Suprapubic skin (tissue), 4 donors: ENCODE data around the gene LRP3. TPM values are rescaled to one million over a fixed set of nuclear protein-coding genes. Genes with fewer than 3 reads are reported as not detected.

Source experiments
- DNase-seq, 2 donors: peaks; one replicate each; pipeline ENCODE4 v3.0.0-alpha.2; 2019; ENCODE audit warnings: low spot score in 2 of 2
- H3K27ac ChIP-seq: fragments of 200-600 bp; sonication (generic); one replicate; pipeline ENCODE4 v1.5.1; 2019
- H3K27me3 ChIP-seq: fragments of 200-600 bp; sonication (generic); one replicate; pipeline ENCODE4 v1.5.1; 2019
- H3K36me3 ChIP-seq: fragments of 200-600 bp; sonication (generic); one replicate; pipeline ENCODE4 v1.5.1; 2019
- H3K4me1 ChIP-seq: fragments of 200-600 bp; sonication (generic); one replicate; pipeline ENCODE4 v1.5.1; 2019
- H3K4me3 ChIP-seq: fragments of 200-600 bp; sonication (generic); one replicate; pipeline ENCODE4 v1.5.1; 2019; ENCODE audit warnings: mild to moderate bottlenecking
- H3K9me3 ChIP-seq: fragments of 200-600 bp; sonication (generic); one replicate; pipeline ENCODE4 v1.5.1; 2019
- CTCF ChIP-seq, 2 donors: fragments of 200-600 bp in 1 of 2; fragments of 450-650 bp in 1 of 2; sonication (generic) in 1 of 2; IDR thresholded peaks; one replicate each; pipeline ENCODE4 v1.5.1; 2016 to 2019; ENCODE audit warnings: antibody characterized with exemption in 2 of 2, mild to moderate bottlenecking in 1 of 2, moderate library complexity in 1 of 2
- EP300 ChIP-seq: sonication (generic); formaldehyde crosslinking; IDR thresholded peaks from one replicate; pipeline ENCODE4 v1.6.1; 2017; ENCODE audit warnings: antibody characterized with exemption
- POLR2A ChIP-seq, 2 donors: fragments of 450-650 bp; IDR thresholded peaks; one replicate each; pipeline ENCODE4 v1.6.1; 2017; ENCODE audit warnings: antibody characterized with exemption in 2 of 2, mild to moderate bottlenecking in 2 of 2, moderate library complexity in 2 of 2
- POLR2AphosphoS5 ChIP-seq, 3 donors: sonication (generic); formaldehyde crosslinking; IDR thresholded peaks; one replicate each; pipeline ENCODE4 v1.6.1; 2017; ENCODE audit warnings: antibody characterized with exemption in 3 of 3
- WGBS: methylation state at CpG from one replicate; pipeline ENCODE4 v1.1.5; 2018; 5-methylcytosine and 5-hydroxymethylcytosine counted together
- total RNA-seq, 4 donors: library from RNA; depleted of rRNA; stranded (reverse); fragments of >200 nt; gene quantifications; one replicate each; pipeline ENCODE4 v1.1.0, GENCODE V29; 2016

LRP3 gene
- total RNA-seq, 4 donors from 2014 or later, result 9.8 to 17.1 (median 14.0) TPM

- TF ChIP-seq CTCF (IDR thresholded peaks at IDR 0.05), result no peak
- no peak for TF ChIP-seq POLR2AphosphoS5 (IDR thresholded peaks at IDR 0.05)
- TF ChIP-seq EP300, result no peak
- TF ChIP-seq POLR2A (IDR thresholded peaks at IDR 0.05), result no peak
- no peaks in the 10 kb centered on the region for H3K4me1 ChIP-seq
- peaks cover 48% of the 10 kb centered on the region for H3K36me3 ChIP-seq
- no peak overlapping the region for H3K4me3 ChIP-seq
- H3K9me3 ChIP-seq, result no peaks in the 10 kb centered on the region
- DNase-seq, result no peak
- no peaks in the 10 kb centered on the region for H3K27me3 ChIP-seq
- H3K27ac ChIP-seq, result no peak overlapping the region
- WGBS, result 92% methylated on average over 17 of the region's 38 CpGs
Observed at GRCh38 chr19:33206261-33207039, 12.3 kb downstream of the LRP3 start.

- Histone ChIP-seq H3K27ac (no peak overlapping the region), H3K27me3 (no peaks in the 10 kb centered on the region), H3K9me3 (no peaks in the 10 kb centered on the region), H3K4me3 (no peak overlapping the region), H3K36me3 (peaks cover 48% of the 10 kb centered on the region), H3K4me1 (no peaks in the 10 kb centered on the region)
- no CpG with 5 or more reads among the region's 38 CpGs for WGBS
- no peak for DNase-seq
- TF ChIP-seq POLR2AphosphoS5 (IDR thresholded peaks at IDR 0.05) (no peak), POLR2A (IDR thresholded peaks at IDR 0.05) (no peak), EP300 (no peak), CTCF (IDR thresholded peaks at IDR 0.05) (no peak)
Observed at GRCh38 chr19:33207040-33207620, 13.0 kb downstream of the LRP3 start.

GRCh38 chr19:33207903-33208302, 13.8 kb downstream of the LRP3 start:
- no peaks in the 10 kb centered on the region for H3K9me3 ChIP-seq
- peaks cover 41% of the 10 kb centered on the region for H3K36me3 ChIP-seq
- H3K27me3 ChIP-seq, result no peaks in the 10 kb centered on the region
- DNase-seq, result no peak
- no peak overlapping the region for H3K27ac ChIP-seq
- WGBS, result 91% methylated on average over 8 of the region's 9 CpGs
- TF ChIP-seq EP300, result no peak
- TF ChIP-seq POLR2A (IDR thresholded peaks at IDR 0.05), result no peak
- no peak for TF ChIP-seq POLR2AphosphoS5 (IDR thresholded peaks at IDR 0.05)
- TF ChIP-seq CTCF (IDR thresholded peaks at IDR 0.05), result no peak
- no peaks in the 10 kb centered on the region for H3K4me1 ChIP-seq
- no peak overlapping the region for H3K4me3 ChIP-seq

- Histone ChIP-seq H3K27ac (no peak overlapping the region), H3K27me3 (no peaks in the 10 kb centered on the region), H3K9me3 (no peaks in the 10 kb centered on the region), H3K4me3 (no peak overlapping the region), H3K4me1 (no peaks in the 10 kb centered on the region), H3K36me3 (peaks cover 39% of the 10 kb centered on the region)
- DNase-seq, result no peak
- TF ChIP-seq POLR2A (IDR thresholded peaks at IDR 0.05), result no peak
- TF ChIP-seq EP300, result no peak
- TF ChIP-seq CTCF (IDR thresholded peaks at IDR 0.05), result no peak
- TF ChIP-seq POLR2AphosphoS5 (IDR thresholded peaks at IDR 0.05), result no peak
- 73% methylated on average over 9 of the region's 11 CpGs for WGBS
Observed at GRCh38 chr19:33208371-33208895, 14.3 kb downstream of the LRP3 start.
